GM18505 (cell line): ENCODE data around the gene TMEM164.

Source experiments
- ATAC-seq: cut with Tn5 transposase; IDR thresholded peaks from one replicate; pipeline ENCODE4 v1.9.1; 2021; ENCODE audit not compliant: unreplicated experiment
- POLR2A ChIP-seq: IDR thresholded peaks from 4 replicates; pipeline ENCODE4 v1.6.1; 2011; ENCODE audit warnings: borderline replicate concordance; ENCODE audit not compliant: insufficient read depth, insufficient read length; ENCODE audit errors: extremely low read depth

TMEM164 gene

DNA sequence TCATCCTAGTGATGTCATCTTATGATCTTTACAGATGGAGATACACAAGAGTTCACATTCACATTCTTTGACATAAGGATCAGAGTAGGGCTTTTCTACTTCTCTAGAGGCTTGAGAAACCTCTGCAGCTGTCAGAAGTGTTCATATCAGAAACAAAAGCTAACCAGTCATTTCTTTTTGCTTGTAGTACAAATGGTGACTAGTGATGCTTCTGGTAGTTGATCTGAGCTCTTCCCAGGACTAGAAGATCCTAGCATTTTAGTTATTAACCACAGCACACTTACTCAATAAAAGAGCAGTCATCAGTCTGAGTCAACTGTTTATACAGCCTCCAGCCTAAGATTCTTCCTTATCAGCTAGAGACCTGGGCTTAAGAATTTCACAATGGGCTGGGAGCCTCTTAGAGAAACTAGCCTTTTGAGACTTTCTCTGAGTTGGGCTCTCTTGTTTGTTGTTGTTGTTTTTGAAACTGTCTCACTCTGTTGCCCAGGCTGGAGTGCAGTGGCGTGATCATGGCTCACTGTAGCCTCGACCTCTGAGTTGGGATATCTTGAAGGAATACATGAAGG lies 84.1 kb downstream of the TMEM164 start:
- ATAC-seq: no peak
- no peak for TF ChIP-seq POLR2A

DNA sequence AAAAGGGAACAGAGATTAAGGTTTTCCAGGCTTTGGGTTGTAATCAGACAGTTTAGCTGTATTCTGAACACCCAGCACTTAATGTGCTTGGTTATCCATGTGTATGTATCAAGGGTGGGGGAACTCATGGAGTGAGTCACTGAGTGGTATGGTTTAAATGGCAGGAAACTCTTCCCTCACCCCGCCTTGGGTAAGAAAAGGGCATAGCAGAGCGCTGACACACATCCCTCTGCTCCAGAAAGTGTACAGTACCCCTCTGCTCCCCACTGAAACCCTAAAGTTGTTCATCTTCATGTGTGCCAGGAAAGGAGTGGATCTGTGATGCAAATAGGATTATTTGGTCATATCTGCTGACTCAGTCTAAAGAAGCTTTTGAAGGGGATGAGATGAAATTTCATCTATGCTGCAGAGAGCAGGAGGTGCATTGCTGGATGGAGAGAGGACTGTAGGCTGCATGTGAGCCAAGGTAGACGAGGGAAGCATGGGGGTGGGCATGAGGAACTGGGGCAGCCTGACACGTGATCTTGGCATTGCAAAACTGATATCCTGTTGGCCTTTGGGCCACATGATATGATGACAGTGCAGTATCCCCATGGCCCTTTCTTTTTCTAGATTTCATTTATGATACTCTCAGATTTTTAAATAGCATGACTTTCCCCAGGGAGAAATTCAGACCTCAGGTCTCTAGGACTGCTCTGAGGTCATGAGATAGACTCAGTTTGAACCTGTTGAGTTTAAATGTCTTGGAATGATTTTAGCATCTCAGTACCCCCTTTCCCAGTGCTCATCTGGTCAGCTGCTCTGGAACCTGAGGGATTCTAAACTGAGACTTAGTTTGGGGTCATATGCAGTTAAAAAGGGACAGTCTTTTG lies 84.8 kb downstream of the TMEM164 start:
- no peak for TF ChIP-seq POLR2A
- no peak for ATAC-seq

DNA sequence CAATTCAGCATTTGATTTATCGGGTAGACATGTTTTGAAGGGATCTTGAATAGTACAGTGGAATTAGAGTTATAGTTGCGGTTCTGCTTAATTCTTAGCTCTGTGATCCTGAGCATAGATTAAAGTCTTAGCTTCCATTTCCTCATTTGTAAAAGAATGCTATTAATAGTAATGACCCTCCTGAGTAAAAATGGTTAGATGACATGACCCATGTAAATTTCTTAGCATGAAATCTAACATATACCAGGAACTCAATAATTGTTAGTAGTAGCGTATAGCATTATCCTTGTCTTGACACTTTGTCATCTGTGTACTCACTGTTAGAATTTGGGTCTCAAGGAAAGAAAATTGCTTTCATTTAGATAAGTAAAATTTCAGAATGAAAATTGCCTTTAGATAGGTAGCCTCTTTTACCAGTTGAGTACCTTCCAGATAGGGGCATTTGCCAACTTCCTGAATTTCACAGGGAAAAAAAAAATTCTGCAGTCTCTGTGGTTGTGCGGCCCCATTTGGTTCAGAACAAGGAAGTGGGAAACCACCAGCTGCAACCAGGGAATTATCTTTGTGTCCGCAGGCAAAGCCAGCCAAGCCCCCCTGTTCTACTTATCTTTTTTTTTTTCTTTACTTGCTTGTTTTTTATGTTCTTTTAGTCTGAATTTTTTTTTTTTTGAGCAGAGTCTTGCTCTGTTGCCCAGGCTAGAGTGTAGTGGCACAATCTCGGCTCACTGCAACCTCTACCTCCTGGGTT lies 86.9 kb downstream of the TMEM164 start:
- TF ChIP-seq POLR2A: no peak
- no peak for ATAC-seq

DNA sequence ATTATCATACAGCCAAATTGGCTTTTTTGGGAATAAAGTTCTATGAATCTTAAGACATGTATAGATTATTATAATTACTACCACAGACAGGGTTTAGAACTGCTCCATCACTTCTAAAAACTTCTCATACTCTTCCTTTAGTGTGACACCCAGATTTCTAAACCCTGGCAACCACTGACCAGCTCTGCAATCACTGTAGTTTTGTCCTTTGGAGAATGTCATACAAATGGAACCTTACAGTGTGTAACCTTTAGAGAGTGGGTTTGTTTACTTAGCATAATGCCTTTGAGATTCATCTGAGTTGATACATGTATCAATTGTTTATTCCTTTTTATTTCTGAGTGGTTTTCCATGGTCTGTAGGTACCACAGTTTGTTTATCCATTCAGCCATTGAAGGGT lies 95.0 kb downstream of the TMEM164 start:
- TF ChIP-seq POLR2A: no peak
- ATAC-seq: no peak

DNA sequence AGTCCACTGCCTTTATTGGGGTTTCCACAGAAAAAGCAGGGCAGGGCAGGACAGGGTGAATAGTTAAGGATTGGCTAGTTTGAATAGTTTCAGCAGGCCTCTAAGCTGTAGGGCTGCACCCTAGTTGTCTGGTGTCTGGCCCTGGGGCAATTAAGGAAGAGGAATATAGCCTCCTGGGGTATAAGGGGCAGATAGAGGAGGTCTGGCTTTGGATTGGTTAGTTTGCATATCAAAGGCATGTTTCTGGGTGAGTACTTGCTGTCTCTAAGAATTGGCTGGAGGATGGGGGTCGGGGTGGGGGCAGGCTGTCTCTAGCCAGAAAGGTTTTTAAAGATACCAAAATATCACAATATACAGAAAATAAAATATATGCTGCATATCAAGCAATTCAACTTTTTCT lies 100.4 kb downstream of the TMEM164 start:
- no peak for ATAC-seq
- no peak for TF ChIP-seq POLR2A

DNA sequence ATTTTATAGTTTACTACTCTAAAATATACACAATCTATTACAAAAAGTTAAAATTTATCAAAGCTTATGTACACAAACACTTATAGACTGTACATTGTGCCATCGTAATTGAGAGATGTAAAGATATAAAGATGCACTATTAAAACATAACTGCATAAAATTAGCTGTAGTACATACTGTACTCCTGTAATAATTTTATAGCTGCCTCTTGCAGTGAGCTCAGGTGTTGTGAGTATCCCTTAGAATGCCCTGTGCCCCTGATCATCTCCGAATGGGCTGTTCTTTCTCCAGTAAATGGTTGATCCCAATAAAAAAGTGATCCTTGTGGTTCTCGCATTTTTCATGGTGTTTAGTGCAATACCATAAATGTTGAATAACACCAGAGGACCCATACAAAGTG lies 101.2 kb downstream of the TMEM164 start:
- no peak for TF ChIP-seq POLR2A
- no peak for ATAC-seq

DNA sequence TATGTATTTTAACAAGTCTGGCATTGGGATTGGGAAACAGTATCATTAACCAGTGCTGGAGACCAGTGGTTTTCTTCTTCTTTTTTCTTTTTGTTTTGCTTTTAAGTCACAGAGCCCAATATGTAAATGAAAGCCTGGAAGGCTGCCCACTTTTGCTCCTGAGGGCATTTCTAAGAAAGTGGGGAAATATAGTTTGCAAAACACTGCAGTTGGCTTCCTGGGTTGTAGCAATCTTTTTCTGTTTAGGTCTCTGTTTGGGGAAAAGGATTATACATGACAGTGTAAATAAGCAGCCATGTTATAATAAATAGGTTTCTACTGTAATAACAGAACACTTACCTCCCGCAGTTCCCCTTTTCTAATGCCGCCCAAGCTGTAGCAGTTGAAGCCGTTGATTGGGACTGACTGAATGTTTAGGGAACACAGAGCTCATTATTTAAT lies 105.5 kb downstream of the TMEM164 start:
- TF ChIP-seq POLR2A: no peak
- ATAC-seq: peak; percentile 82

DNA sequence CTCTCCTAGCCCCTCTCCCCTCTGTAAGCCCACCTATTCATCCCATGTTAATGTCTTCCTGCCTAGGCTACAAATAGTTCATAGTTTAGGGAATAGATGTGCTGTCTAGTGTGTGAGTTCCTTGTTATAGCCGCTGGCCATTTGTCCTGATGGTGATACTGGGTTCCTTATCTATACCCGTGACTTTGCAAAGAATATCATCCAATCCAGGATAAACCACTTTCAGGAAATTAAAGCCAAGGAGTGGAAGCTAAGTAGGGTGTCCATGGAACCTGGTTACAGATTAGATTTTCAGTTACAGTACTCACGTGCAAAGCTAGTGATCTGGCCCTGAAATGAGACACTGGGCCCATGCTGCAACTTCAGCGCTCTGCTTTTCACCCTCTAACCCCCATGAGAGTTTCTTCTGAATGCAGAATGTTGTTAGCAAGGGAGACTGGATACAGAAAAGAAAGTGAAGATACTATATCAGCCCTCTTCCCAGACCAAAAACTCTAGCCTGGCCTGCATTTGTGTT lies 111.4 kb downstream of the TMEM164 start:
- no peak for TF ChIP-seq POLR2A
- no peak for ATAC-seq

DNA sequence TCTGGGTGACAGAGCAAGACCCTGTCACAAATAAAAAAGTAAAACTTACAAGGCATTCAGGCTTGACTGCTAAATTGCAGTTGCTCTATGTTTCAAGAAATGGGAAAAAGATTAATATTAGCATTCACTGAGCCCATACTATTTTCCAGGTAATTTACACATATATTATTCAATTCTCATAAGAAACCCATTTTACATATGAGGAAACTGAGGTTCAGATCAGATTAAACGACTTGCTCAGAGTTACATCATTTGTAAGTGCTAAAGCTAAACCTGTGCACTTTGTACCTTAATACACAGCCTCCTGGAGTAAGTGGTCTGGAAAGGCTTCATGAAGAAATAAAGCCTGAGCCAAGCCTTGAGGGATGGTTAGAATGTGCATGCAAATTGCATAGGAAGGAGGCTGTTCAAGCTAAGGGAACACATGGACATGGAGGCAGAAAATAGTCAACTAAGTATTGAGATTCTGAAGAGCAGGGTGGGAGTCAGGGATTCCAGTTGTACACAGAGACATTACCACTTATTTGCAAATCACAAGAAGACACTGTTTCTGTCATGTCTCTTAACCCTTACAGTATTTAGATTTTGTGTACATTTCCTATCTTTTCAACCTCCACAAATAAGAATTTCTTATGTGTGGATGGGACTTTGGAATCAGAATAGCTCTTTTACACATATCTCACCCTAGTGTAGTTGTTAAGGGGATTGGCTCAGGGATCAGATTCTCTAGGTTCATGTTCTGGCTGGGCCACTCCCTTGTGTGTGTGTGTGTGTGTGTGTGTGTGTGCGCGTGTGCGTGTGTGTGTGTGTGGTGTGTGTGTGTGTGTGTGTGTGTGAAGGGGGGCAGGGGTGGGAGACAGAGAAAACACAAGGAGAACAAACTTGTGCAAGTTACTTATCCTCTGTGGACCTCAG lies 113.4 kb downstream of the TMEM164 start:
- TF ChIP-seq POLR2A: no peak
- no peak for ATAC-seq

DNA sequence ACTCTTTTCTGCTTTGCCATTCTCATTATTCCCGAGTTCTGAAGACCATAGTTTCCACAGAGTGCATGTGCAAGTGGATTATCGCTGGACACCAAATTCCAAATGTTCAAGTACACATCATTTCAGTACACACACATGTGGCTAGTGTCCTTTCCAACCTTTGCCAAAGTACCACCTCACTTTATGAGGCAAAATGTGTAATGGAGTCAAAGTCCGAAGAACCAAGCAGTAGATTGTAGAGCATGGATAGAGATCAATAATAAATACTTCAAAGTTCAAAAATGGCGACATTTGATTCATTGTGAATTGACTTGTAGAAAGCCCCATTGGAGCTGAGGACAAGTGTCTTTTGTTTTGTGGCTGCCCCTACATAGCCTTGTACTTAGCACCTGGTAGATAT lies 115.6 kb downstream of the TMEM164 start:
- TF ChIP-seq POLR2A: no peak
- no peak for ATAC-seq

DNA sequence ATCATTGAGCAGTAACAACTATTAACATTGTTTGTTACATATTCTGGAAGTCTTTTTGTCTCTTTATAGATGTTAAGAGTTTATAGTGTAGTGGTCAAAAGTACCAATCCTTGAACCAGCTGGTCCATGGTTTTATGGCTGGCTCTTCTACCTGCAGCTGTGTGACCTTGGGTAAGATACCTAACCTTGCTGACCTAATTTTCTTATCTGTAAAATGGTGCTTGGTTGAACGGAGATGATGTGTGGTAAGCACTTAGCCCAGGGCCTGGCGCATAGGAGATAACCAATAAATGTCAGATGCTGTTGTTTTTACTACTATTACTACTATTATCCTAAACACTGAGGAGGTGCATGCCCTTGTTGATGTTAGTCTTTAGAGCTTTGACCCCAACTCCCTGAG lies 116.6 kb downstream of the TMEM164 start:
- ATAC-seq: no peak
- no peak for TF ChIP-seq POLR2A

DNA sequence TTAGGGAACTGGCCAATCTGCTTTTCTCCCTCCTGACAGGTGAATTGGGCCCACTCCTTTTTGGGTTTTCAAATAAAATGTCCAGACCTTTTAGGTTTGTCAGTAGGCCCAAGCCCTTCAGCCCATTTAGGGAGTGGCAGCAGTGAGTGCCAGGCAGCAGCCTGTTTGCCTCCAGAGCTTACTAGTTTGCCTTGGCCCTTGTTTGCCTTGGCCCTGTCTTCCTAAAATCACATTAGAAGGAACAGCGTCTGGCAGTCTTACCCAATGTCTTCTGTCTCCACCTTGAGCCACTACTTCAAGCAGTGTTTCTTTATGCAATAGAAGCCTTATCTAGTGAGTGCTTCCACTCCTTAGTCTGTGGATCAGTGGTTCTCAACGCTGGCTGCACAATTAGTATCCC lies 117.1 kb downstream of the TMEM164 start:
- no peak for ATAC-seq
- no peak for TF ChIP-seq POLR2A

DNA sequence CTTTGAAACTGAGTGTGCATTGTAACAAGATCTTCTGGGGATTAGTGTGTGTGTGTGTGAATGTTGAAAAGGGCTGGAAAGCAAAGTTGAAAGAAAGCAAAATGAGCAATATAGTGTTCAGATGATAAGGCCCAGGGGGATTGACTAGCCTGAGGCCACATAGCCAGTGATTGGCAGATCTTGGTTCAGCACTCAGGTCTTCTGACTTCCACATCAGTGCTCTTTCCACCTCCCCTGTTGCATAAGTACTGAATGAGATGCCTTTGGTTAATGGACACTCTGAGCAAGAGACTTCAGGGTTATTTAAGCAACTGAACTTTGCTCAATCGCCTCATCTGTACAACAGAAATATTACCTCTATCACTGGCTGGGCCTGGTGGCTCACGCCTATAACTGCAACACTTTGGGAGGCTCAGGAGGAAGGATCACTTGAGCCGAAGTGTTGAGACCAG lies 120.4 kb downstream of the TMEM164 start:
- TF ChIP-seq POLR2A: no peak
- no peak for ATAC-seq

DNA sequence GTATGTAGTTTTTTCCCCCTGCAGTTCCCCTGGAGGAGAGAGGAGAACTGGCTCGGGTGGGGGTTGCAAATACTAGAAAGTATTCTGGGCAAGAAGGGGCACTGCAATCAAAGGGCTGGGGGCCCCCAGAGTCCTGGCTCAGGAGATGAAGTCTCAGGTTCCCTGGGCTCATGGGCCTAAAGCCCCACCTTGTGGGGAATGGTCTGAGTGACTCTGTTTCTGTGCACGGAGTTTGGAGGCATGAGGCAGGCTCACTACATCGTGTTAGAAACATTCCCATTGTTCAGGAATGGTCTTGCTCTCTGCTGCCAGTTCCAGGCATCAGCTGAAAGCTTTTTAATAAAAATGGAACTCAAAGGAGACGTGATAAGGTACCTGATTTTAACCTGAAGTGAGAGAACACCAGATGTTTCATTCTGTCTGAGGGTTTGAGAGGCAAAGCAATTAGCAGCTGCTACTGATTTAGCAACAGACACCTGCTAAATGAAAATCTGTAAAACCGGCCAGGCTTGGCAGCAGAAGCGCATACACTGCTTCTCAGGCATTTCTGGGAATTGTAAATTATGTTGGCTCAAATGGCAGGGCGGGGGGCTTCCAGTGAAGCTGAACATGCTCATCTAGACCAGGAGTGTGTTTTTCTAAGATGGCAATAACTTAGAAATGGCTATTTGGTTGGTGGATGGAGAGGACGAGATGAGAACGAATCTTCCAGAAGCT lies 122.7 kb downstream of the TMEM164 start:
- no peak for TF ChIP-seq POLR2A
- no peak for ATAC-seq
